Measurements from ENCODE around the gene LRRN3. TPM values are rescaled to one million over a fixed set of nuclear protein-coding genes. Genes with fewer than 3 reads are reported as not detected.

Gene LRRN3
- polyA plus RNA-seq, 2 of the 4 experiments (the other 2 are of a cell fraction), result 0.05 to 0.06 TPM

DNA sequence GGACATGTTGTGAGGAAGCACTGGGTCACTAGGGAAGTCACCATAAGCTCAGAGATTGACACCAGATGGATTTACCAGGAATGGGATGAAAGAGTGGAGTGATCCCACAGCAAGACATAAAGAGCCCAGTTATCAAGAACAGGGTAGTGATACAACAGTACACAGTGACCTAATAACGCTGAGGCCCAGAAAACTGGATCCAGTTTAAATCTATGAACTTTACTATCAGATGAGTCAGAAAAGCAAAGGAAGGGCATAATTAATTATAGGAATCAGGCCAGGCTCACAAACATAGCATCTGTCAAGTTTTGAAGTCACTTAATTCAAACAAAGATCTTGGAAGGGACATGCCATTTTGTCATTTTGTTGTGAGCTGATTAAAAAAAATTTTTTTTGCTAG is 73.5 kb downstream of the LRRN3 start (continued):
- TF ChIP-seq, protein P1, sequence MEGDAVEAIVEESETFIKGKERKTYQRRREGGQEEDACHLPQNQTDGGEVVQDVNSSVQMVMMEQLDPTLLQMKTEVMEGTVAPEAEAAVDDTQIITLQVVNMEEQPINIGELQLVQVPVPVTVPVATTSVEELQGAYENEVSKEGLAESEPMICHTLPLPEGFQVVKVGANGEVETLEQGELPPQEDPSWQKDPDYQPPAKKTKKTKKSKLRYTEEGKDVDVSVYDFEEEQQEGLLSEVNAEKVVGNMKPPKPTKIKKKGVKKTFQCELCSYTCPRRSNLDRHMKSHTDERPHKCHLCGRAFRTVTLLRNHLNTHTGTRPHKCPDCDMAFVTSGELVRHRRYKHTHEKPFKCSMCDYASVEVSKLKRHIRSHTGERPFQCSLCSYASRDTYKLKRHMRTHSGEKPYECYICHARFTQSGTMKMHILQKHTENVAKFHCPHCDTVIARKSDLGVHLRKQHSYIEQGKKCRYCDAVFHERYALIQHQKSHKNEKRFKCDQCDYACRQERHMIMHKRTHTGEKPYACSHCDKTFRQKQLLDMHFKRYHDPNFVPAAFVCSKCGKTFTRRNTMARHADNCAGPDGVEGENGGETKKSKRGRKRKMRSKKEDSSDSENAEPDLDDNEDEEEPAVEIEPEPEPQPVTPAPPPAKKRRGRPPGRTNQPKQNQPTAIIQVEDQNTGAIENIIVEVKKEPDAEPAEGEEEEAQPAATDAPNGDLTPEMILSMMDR (IDR thresholded peaks at IDR 0.05), result no peak
- TF ChIP-seq CHD4 (IDR thresholded peaks at IDR 0.05; ENCODE audit: borderline replicate concordance), result no peak

DNA sequence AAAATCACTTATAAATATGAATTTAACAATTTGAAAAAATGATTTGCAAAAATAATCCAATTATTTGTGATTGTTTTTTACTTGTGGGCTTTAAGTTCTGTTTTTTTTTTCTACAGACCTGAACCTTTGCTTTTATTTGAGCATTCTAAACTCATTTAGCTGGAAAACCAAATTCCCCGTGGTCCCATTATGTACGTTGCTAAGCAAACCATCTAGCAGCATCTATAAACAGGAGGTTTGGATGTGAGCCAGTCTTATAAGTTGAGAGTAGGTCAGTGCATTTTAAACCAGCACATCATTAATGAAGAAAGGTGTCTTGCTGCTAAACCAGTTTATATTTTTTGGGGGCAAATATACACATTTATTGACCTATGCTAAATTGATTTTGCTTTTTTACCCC is 77.3 kb downstream of the LRRN3 start:
- Histone ChIP-seq H3K9me3 (no peaks in the 10 kb centered on the region), H3K27ac (no peak overlapping the region), H3K4me3 (no peak overlapping the region), H3K4me2 (no peak overlapping the region), H3K4me1 (no peaks in the 10 kb centered on the region; the same call in 2 of the 3 replicates)
- POLR2A ChIA-PET, result no interaction called here
- DNase-seq (ENCODE audit: low read depth in 1 of 2, low spot score in 1 of 2) (no peak), ATAC-seq (no peak), FAIRE-seq (no peak)
- CTCF ChIA-PET, result no interaction called here
- TF ChIP-seq FOSL2 (IDR thresholded peaks at IDR 0.05) (no peak), FOSL2 (CRISPR knock-in tag; IDR thresholded peaks at IDR 0.05) (no peak), SMC3 (IDR thresholded peaks at IDR 0.05) (no peak), ESRRA (IDR thresholded peaks at IDR 0.05; ENCODE audit: borderline replicate concordance, low read length) (no peak), GATA3 (IDR thresholded peaks at IDR 0.05; ENCODE audit: borderline replicate concordance) (no peak), KDM1A (IDR thresholded peaks at IDR 0.05; ENCODE audit: low read depth) (no peak), KDM5A (IDR thresholded peaks at IDR 0.05) (no peak), BHLHE40 (IDR thresholded peaks at IDR 0.05; ENCODE audit: low read depth, low read length) (no peak), ZC3H11A (IDR thresholded peaks at IDR 0.05) (no peak), RFX5 (IDR thresholded peaks at IDR 0.05) (no peak), NPAS2 (CRISPR knock-in tag; IDR thresholded peaks at IDR 0.05; ENCODE audit: borderline replicate concordance) (no peak), MYC (IDR thresholded peaks at IDR 0.05; ENCODE audit: borderline replicate concordance, low read length) (no peak)
- TF ChIP-seq, protein P2, sequence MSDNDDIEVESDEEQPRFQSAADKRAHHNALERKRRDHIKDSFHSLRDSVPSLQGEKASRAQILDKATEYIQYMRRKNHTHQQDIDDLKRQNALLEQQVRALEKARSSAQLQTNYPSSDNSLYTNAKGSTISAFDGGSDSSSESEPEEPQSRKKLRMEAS (IDR thresholded peaks at IDR 0.05), result no peak
- TF ChIP-seq, protein P3, sequence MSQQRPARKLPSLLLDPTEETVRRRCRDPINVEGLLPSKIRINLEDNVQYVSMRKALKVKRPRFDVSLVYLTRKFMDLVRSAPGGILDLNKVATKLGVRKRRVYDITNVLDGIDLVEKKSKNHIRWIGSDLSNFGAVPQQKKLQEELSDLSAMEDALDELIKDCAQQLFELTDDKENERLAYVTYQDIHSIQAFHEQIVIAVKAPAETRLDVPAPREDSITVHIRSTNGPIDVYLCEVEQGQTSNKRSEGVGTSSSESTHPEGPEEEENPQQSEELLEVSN (IDR thresholded peaks at IDR 0.05; ENCODE audit: borderline replicate concordance, low read depth), result no peak
- TF ChIP-seq, protein P4, sequence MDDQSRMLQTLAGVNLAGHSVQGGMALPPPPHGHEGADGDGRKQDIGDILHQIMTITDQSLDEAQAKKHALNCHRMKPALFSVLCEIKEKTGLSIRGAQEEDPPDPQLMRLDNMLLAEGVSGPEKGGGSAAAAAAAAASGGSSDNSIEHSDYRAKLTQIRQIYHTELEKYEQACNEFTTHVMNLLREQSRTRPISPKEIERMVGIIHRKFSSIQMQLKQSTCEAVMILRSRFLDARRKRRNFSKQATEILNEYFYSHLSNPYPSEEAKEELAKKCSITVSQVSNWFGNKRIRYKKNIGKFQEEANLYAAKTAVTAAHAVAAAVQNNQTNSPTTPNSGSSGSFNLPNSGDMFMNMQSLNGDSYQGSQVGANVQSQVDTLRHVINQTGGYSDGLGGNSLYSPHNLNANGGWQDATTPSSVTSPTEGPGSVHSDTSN (IDR thresholded peaks at IDR 0.05), result no peak
- TF ChIP-seq, protein P1 (IDR thresholded peaks at IDR 0.05), result no peak
- TF ChIP-seq, protein P5, sequence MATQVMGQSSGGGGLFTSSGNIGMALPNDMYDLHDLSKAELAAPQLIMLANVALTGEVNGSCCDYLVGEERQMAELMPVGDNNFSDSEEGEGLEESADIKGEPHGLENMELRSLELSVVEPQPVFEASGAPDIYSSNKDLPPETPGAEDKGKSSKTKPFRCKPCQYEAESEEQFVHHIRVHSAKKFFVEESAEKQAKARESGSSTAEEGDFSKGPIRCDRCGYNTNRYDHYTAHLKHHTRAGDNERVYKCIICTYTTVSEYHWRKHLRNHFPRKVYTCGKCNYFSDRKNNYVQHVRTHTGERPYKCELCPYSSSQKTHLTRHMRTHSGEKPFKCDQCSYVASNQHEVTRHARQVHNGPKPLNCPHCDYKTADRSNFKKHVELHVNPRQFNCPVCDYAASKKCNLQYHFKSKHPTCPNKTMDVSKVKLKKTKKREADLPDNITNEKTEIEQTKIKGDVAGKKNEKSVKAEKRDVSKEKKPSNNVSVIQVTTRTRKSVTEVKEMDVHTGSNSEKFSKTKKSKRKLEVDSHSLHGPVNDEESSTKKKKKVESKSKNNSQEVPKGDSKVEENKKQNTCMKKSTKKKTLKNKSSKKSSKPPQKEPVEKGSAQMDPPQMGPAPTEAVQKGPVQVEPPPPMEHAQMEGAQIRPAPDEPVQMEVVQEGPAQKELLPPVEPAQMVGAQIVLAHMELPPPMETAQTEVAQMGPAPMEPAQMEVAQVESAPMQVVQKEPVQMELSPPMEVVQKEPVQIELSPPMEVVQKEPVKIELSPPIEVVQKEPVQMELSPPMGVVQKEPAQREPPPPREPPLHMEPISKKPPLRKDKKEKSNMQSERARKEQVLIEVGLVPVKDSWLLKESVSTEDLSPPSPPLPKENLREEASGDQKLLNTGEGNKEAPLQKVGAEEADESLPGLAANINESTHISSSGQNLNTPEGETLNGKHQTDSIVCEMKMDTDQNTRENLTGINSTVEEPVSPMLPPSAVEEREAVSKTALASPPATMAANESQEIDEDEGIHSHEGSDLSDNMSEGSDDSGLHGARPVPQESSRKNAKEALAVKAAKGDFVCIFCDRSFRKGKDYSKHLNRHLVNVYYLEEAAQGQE (IDR thresholded peaks at IDR 0.05), result no peak
- TF ChIP-seq, protein P6, sequence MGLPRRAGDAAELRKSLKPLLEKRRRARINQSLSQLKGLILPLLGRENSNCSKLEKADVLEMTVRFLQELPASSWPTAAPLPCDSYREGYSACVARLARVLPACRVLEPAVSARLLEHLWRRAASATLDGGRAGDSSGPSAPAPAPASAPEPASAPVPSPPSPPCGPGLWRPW (IDR thresholded peaks at IDR 0.05), result no peak
- WGBS (ENCODE audit: missing lambda C conversion rate), result 67% methylated on average over 2 of the region's 2 CpGs
